CD8-positive, alpha-beta memory T cell (primary cell): Measurements from ENCODE around the gene IL1RL2. TPM values are rescaled to one million over a fixed set of nuclear protein-coding genes. Genes with fewer than 3 reads are reported as not detected.
A peak's percentile ranks its signal among the peaks of the same experiment; 100 is the strongest.

Experiments
- CTCF ChIA-PET: fragments of 350-600 bp; sonication (Branson Sonifier 250); formaldehyde crosslinking; loops from one replicate; lab custom pipeline; 2021; ENCODE audit warnings: antibody characterized with exemption; lab: Charles Lee
- POLR2A ChIA-PET: fragments of 350-600 bp; sonication (Branson Sonifier 250); formaldehyde crosslinking; loops from one replicate; lab custom pipeline; 2021; ENCODE audit warnings: antibody characterized with exemption; lab: Charles Lee
- DNase-seq, 5 donors: peaks; one replicate each; pipeline versions ENCODE4 v3.0.0 to v3.0.0-alpha.2; 2020 to 2022; ENCODE audit warnings: mixed read lengths in 1 of 5
- H3K27ac ChIP-seq: one replicate; pipeline ENCODE4 v1.7.0; 2013; ENCODE audit warnings: low read depth, mild to moderate bottlenecking, low read length, moderate library complexity
- H3K27me3 ChIP-seq: 2 replicates; pipeline ENCODE4 v1.7.0; 2013; ENCODE audit warnings: low read length, mild to moderate bottlenecking; ENCODE audit not compliant: insufficient read depth, poor library complexity, severe bottlenecking
- H3K36me3 ChIP-seq: 2 replicates; pipeline ENCODE4 v1.7.0; 2013; ENCODE audit warnings: mild to moderate bottlenecking, low read length, moderate library complexity; ENCODE audit not compliant: insufficient read depth
- H3K4me1 ChIP-seq: 2 replicates; pipeline ENCODE4 v1.7.0; 2013; ENCODE audit warnings: mild to moderate bottlenecking, low read length, moderate library complexity; ENCODE audit not compliant: insufficient read depth
- H3K4me3 ChIP-seq: 2 replicates; pipeline ENCODE4 v1.7.0; 2013; ENCODE audit warnings: mild to moderate bottlenecking, low read length
- H3K9me3 ChIP-seq: 2 replicates; pipeline ENCODE4 v1.7.0; 2013; ENCODE audit warnings: mild to moderate bottlenecking, low read length
- H3K27ac Mint-ChIP-seq, 8 donors: one replicate each; pipeline ENCODE4 v1.8.0; 2020 to 2021; ENCODE audit warnings: mixed read lengths in 8 of 8, mild to moderate bottlenecking in 6 of 8, inconsistent platforms in 3 of 8, moderate library complexity in 3 of 8
- H3K27me3 Mint-ChIP-seq, 2 donors: one replicate each; pipeline ENCODE4 v1.8.0; 2020 to 2021; ENCODE audit warnings: mixed read lengths in 2 of 2, mild to moderate bottlenecking in 1 of 2, moderate library complexity in 1 of 2
- H3K36me3 Mint-ChIP-seq, 3 donors: one replicate each; pipeline ENCODE4 v1.8.0; 2020 to 2021; ENCODE audit warnings: mixed read lengths in 3 of 3, inconsistent platforms in 1 of 3, mild to moderate bottlenecking in 1 of 3
- H3K4me1 Mint-ChIP-seq, 3 donors: one replicate each; pipeline ENCODE4 v1.8.0; 2020 to 2021; ENCODE audit warnings: mixed read lengths in 3 of 3, inconsistent platforms in 1 of 3, mild to moderate bottlenecking in 1 of 3
- H3K4me3 Mint-ChIP-seq, 7 donors: one replicate each; pipeline ENCODE4 v1.8.0; 2020 to 2021; ENCODE audit warnings: mixed read lengths in 7 of 7, mild to moderate bottlenecking in 6 of 7, moderate library complexity in 4 of 7, inconsistent platforms in 2 of 7
- H3K9me3 Mint-ChIP-seq, 5 donors: one replicate each; pipeline ENCODE4 v1.8.0; 2020 to 2022; ENCODE audit warnings: mixed read lengths in 5 of 5, mild to moderate bottlenecking in 3 of 5, moderate library complexity in 2 of 5, inconsistent platforms in 1 of 5
- polyA plus RNA-seq: library from polyadenylated mRNA; unstranded; fragments of 300-500 nt; fragmentation: Illumina TruSeq; gene quantifications from one replicate; pipeline ENCODE4 v1.2.3, GENCODE V29; 2021
- total RNA-seq, 2 experiments: library from RNA; stranded (reverse); gene quantifications; one replicate each; pipeline ENCODE4 v1.2.3, GENCODE V29; 2021

Gene IL1RL2
- total and polyA plus RNA-seq, 3 experiments from 2014 or later: 0.13 to 0.33 TPM; not detected in 1

GRCh38 chr2:102149644-102150455, 37.0 kb upstream of the IL1RL2 start:
- Mint-ChIP-seq H3K9me3 (peaks cover 23 to 46% (median 42%) of the 10 kb centered on the region in 5 donors), H3K4me3 (no peak overlapping the region), H3K4me1 (no peaks in the 10 kb centered on the region), H3K27me3 (peaks cover 8 to 13% of the 10 kb centered on the region in 2 donors), H3K27ac (no peak overlapping the region), H3K36me3 (peaks cover 0 to 43% (median 2%) of the 10 kb centered on the region in 3 donors)
- DNase-seq: no peak
- Histone ChIP-seq H3K4me1 (no peaks in the 10 kb centered on the region), H3K9me3 (peaks cover 4% of the 10 kb centered on the region), H3K36me3 (no peaks in the 10 kb centered on the region), H3K27ac (no peak overlapping the region), H3K27me3 (no peaks in the 10 kb centered on the region), H3K4me3 (no peak overlapping the region)
- ChIA-PET POLR2A (no interaction called here), CTCF (no interaction called here)

DNA sequence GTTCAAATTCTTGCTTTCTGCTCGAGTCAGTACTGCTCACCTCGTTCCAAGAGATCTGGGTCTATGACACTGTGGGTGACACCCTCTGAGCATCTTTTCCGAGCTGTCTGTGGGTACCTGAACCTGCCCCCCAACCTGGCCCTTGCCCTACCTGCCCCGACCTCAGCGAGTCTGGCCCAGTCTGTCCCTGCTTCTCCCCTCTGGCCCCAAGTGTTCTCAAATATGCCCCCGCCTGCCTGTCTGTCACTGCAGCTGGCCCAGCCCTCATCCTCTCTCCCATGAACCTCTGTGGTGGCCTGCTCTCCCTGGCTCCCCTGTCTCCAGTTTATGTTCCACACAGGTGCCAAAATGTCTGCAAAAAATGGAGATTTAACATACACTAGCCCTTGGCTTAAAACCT, 32.5 kb upstream of the IL1RL2 start:
- Histone ChIP-seq H3K27me3 (no peaks in the 10 kb centered on the region), H3K9me3 (no peaks in the 10 kb centered on the region), H3K4me3 (no peak overlapping the region), H3K4me1 (no peaks in the 10 kb centered on the region), H3K27ac (no peak overlapping the region), H3K36me3 (no peaks in the 10 kb centered on the region)
- Mint-ChIP-seq H3K4me1 (no peaks in the 10 kb centered on the region), H3K36me3 (peaks cover 0 to 7% (median 0%) of the 10 kb centered on the region in 3 donors), H3K27me3 (peaks cover 4 to 6% of the 10 kb centered on the region in 2 donors), H3K27ac (no peak overlapping the region), H3K9me3 (peaks cover 0 to 4% (median under 1%) of the 10 kb centered on the region in 5 donors), H3K4me3 (no peak overlapping the region)
- ChIA-PET CTCF (no interaction called here), POLR2A (no interaction called here)
- DNase-seq: no peak

DNA sequence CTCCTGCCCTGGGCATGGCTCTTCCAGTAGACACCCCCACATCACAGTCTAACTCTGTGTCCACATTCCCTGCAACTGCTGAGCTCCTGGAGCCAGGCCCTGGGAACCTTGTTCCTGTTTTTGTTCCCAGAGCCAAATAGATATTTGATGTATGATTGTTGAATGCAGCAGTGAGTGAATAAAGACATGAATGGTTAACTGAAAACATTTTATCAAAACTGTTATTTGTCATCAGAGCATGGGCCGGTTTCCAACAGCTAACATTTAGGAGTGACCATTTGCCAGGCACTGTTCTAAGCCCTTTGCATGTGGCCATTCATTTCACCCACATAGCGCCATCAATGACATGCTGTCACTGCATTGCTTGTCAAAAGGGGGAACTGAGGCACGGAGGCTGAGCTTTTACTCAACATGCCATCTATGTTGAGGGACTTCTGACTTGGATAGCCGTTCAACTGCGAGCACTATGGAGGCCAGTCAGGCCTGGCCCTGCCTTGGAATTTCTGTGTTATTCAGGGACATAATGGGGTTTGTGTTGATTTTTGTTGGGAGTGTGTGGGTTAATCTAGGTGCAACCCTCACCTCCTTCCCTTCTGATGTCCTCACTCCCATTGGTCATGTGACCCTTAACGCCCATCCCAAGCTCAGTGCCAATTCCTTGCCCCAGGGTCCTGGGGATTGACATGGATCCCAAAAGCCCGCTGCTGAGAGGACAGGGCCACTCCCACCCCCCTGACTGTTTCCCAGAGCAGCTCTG, 31.7 kb upstream of the IL1RL2 start:
- Histone ChIP-seq H3K36me3 (no peaks in the 10 kb centered on the region), H3K4me1 (no peaks in the 10 kb centered on the region), H3K27ac (no peak overlapping the region), H3K4me3 (no peak overlapping the region), H3K9me3 (no peaks in the 10 kb centered on the region), H3K27me3 (no peaks in the 10 kb centered on the region)
- ChIA-PET POLR2A (no interaction called here), CTCF (interaction anchor here (0.9 kb wide), 1 partner anchor 86 kb away, joined by 3 read pairs; no protein-coding TSS in a partner anchor)
- Mint-ChIP-seq H3K36me3 (peaks cover 0 to 5% (median 0%) of the 10 kb centered on the region in 3 donors), H3K4me3 (no peak overlapping the region), H3K27me3 (peaks cover 2 to 6% of the 10 kb centered on the region in 2 donors), H3K27ac (no peak overlapping the region), H3K4me1 (no peaks in the 10 kb centered on the region), H3K9me3 (peaks cover 0 to 3% (median 0%) of the 10 kb centered on the region in 5 donors)
- no peak for DNase-seq

DNA sequence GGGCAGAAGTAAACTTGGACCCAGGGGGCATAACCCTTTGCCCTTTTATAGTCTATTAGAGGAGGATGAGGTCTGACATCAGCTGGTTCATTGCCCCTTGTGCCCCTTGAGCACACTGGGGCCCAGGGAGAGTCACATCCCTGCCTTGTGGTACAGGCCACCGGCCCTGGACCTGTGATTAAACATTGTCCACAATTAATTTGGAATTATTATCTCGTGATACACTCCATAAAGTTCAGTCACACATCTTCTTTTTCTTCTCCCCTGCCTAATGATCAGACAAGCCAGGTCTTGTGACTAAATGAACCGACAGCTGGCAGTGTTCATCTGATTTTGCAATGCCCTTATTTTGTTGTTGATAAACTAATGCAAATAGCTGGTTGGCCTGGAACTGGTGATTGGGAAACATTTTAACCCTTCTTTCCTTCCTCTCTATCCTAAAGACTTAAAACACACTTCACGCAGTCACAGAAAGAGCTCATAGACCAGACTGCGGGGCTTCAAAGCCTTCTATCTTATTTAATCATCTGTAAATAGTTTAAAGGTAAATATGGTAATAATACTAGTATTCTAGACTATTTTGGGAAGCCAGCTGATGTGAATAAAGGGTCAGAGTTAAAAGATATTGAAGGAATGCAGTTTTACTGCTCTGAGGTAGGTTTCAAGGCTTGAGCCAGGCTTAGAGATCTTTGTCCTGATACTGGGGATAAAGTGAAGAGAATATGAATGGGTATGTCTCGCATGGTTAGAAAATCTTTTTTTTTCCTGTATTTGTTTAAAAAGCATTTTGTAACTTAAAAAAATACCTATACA, 30.9 kb upstream of the IL1RL2 start:
- H3K27me3 ChIP-seq: no peaks in the 10 kb centered on the region
- H3K9me3 ChIP-seq: no peaks in the 10 kb centered on the region
- ChIA-PET CTCF (interaction anchor here (0.9 kb wide), 1 partner anchor 85 kb away, joined by 3 read pairs; no protein-coding TSS in a partner anchor), POLR2A (no interaction called here)
- Mint-ChIP-seq H3K4me1 (no peaks in the 10 kb centered on the region), H3K4me3 (no peak overlapping the region), H3K27me3 (peaks cover 2 to 6% of the 10 kb centered on the region in 2 donors), H3K27ac (peak overlapping the region in 1 of 8 donors; percentile 21), H3K9me3 (peaks cover 0 to 3% (median 0%) of the 10 kb centered on the region in 5 donors), H3K36me3 (no peaks in the 10 kb centered on the region)
- no peaks in the 10 kb centered on the region for H3K4me1 ChIP-seq
- no peak overlapping the region for H3K4me3 ChIP-seq
- no peak for DNase-seq
- no peak overlapping the region for H3K27ac ChIP-seq
- no peaks in the 10 kb centered on the region for H3K36me3 ChIP-seq

- Histone ChIP-seq H3K4me3 (no peak overlapping the region), H3K36me3 (no peaks in the 10 kb centered on the region), H3K9me3 (no peaks in the 10 kb centered on the region), H3K4me1 (no peaks in the 10 kb centered on the region), H3K27ac (no peak overlapping the region), H3K27me3 (no peaks in the 10 kb centered on the region)
- H3K4me1 Mint-ChIP-seq: no peaks in the 10 kb centered on the region
- no peak overlapping the region for H3K27ac Mint-ChIP-seq
- H3K4me3 Mint-ChIP-seq: no peak overlapping the region
- no peaks in the 10 kb centered on the region for H3K9me3 Mint-ChIP-seq
- ChIA-PET POLR2A (no interaction called here), CTCF (interaction anchor here (1.9 kb wide), 1 partner anchor 83 kb away, joined by 4 read pairs; no protein-coding TSS in a partner anchor)
- peaks cover 0 to 2% of the 10 kb centered on the region in 2 donors for H3K27me3 Mint-ChIP-seq
- H3K36me3 Mint-ChIP-seq: no peaks in the 10 kb centered on the region
- DNase-seq: no peak
These were observed 28.6 kb upstream of the IL1RL2 start for GRCh38 chr2:102158011-102158755.

DNA sequence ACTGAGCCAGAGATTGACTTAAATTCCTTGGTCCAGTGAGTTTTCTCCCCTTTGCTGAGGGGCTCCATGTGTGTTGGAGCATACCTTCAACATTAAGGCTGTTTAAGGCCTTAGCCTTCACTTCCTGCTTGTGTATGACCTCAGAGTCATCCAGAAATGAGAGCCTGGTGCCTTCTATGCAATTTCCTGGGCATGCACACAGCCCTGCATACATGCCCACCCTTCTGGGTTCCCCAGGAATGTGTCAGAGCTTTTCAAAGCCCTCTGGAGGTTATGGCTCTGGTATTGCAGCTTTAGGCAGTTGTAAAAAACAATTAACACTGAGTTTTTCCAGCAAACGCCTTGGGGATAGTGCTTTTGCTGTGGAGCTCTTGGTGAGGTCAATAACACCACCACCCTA, 27.5 kb upstream of the IL1RL2 start:
- Mint-ChIP-seq H3K27me3 (peaks cover 0 to 2% of the 10 kb centered on the region in 2 donors), H3K36me3 (no peaks in the 10 kb centered on the region), H3K4me3 (no peak overlapping the region), H3K4me1 (no peaks in the 10 kb centered on the region), H3K9me3 (no peaks in the 10 kb centered on the region), H3K27ac (no peak overlapping the region)
- CTCF ChIA-PET: no interaction called here
- H3K27me3 ChIP-seq: no peaks in the 10 kb centered on the region
- no peak overlapping the region for H3K27ac ChIP-seq
- H3K36me3 ChIP-seq: no peaks in the 10 kb centered on the region
- H3K4me1 ChIP-seq: no peaks in the 10 kb centered on the region
- POLR2A ChIA-PET: no interaction called here
- no peak for DNase-seq
- no peak overlapping the region for H3K4me3 ChIP-seq
- H3K9me3 ChIP-seq: no peaks in the 10 kb centered on the region

DNA sequence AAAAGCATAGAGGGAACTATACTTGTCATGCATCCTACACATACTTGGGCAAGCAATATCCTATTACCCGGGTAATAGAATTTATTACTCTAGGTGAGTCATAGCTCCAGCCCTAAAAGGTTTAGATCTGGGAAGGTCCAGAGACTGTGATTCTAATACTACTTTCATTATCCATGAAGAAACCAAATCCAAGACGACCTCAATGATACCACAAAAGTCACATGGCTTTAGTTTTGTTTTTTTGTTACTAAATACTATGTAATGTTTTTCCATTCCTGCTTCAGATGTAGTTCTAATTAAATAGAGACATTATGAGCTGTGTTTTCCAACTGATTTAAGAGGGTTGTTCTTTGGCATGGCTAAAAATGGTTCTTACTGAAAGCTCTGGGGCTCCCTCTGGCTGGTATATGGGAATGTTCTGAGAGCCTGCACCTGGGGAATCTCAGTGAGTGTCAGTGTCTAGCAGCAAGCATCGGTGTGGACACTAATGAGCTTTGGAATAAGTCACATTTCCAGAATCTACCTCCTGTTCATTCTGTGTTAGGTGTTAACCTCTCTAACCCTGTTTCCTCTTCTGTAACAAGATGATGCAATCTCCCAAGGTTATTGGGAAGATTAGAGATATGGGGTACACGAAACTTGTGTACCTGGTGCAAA, 20.5 kb upstream of the IL1RL2 start:
- no peak for DNase-seq
- Mint-ChIP-seq H3K9me3 (no peaks in the 10 kb centered on the region), H3K27me3 (peaks cover 2 to 10% of the 10 kb centered on the region in 2 donors), H3K4me1 (no peaks in the 10 kb centered on the region), H3K27ac (peak overlapping the region in 1 of 8 donors; percentile 40), H3K36me3 (peaks cover 0 to 1% (median 0%) of the 10 kb centered on the region in 3 donors), H3K4me3 (no peak overlapping the region)
- Histone ChIP-seq H3K27me3 (no peaks in the 10 kb centered on the region), H3K27ac (no peak overlapping the region), H3K4me1 (no peaks in the 10 kb centered on the region), H3K9me3 (no peaks in the 10 kb centered on the region), H3K4me3 (no peak overlapping the region), H3K36me3 (no peaks in the 10 kb centered on the region)
- CTCF ChIA-PET: interaction anchor here (1.5 to 1.7 kb wide), 2 partner anchors 11 to 74 kb away, joined by 5 to 6 read pairs; no protein-coding TSS in a partner anchor
- POLR2A ChIA-PET: no interaction called here
